HepG2 (cell line): ENCODE measurements around the gene TSEN54. TPM values are rescaled to one million over a fixed set of nuclear protein-coding genes. Genes with fewer than 3 reads are reported as not detected.

Experiments used
- CBX2 ChIP-seq, 2 experiments: fragments of 200-600 bp in 1 of 2; sonication (generic); formaldehyde crosslinking in 1 of 2; IDR thresholded peaks; 2 replicates each; pipeline versions ENCODE4 v1.7.0 to v1.8.1; 2018 to 2022; ENCODE audit warnings: low read depth in 2 of 2, low read length in 1 of 2, mild to moderate bottlenecking in 1 of 2, missing genetic modification reagents in 1 of 2
- HNRNPK ChIP-seq: fragments of 200-400 bp; formaldehyde crosslinking; IDR thresholded peaks from 2 replicates; pipeline ENCODE4 v1.6.1; 2018; ENCODE audit warnings: low read length, low read depth, moderate library complexity, mild to moderate bottlenecking; ENCODE audit not compliant: poor library complexity, severe bottlenecking
- JUNB ChIP-seq: sonication (generic); formaldehyde crosslinking; IDR thresholded peaks from 2 replicates; pipeline ENCODE4 v1.8.0; 2022; ENCODE audit warnings: missing genetic modification reagents, mild to moderate bottlenecking, borderline replicate concordance
- NAIF1 ChIP-seq: sonication (generic); formaldehyde crosslinking; IDR thresholded peaks from 2 replicates; pipeline ENCODE4 v1.5.0; 2020; ENCODE audit warnings: mild to moderate bottlenecking, missing genetic modification reagents, borderline replicate concordance
- ONECUT2 ChIP-seq: sonication (generic); formaldehyde crosslinking; IDR thresholded peaks from 2 replicates; pipeline ENCODE4 v1.4.0; 2020; ENCODE audit warnings: missing genetic modification reagents
- PHF21A ChIP-seq: sonication (generic); formaldehyde crosslinking; IDR thresholded peaks from 2 replicates; pipeline ENCODE4 v1.5.0; 2020; ENCODE audit warnings: mild to moderate bottlenecking, missing genetic modification reagents
- POLR2A ChIP-seq, 2 experiments: IDR thresholded peaks; 2 replicates each; pipeline ENCODE4 v1.6.1; 2011; ENCODE audit warnings: low read depth in 2 of 2, low read length in 2 of 2, mild to moderate bottlenecking in 1 of 2, moderate library complexity in 1 of 2; ENCODE audit not compliant: insufficient read depth in 1 of 2
- REXO4 ChIP-seq: sonication (generic); formaldehyde crosslinking; IDR thresholded peaks from 2 replicates; pipeline ENCODE4 v1.8.0; 2022; ENCODE audit warnings: missing genetic modification reagents, mild to moderate bottlenecking, borderline replicate concordance
- TBX3 ChIP-seq: fragments of 450-650 bp; IDR thresholded peaks from 2 replicates; pipeline ENCODE4 v1.6.1; 2017; ENCODE audit warnings: antibody characterized with exemption, mild to moderate bottlenecking, inconsistent platforms, borderline replicate concordance
- ZNF142 ChIP-seq: sonication (generic); formaldehyde crosslinking; IDR thresholded peaks from 2 replicates; pipeline ENCODE4 v1.4.0; 2020; ENCODE audit warnings: missing genetic modification reagents
- ZNF407 ChIP-seq: sonication (generic); formaldehyde crosslinking; IDR thresholded peaks from one replicate; pipeline ENCODE4 v1.5.1; 2020; ENCODE audit warnings: mild to moderate bottlenecking, missing genetic modification reagents; ENCODE audit errors: not compliant biosample characterization
- ZNF691 ChIP-seq: sonication (generic); formaldehyde crosslinking; IDR thresholded peaks from 2 replicates; pipeline ENCODE4 v1.4.0; 2020; ENCODE audit warnings: missing genetic modification reagents, low read depth, mild to moderate bottlenecking, borderline replicate concordance
- polyA plus RNA-seq, 8 experiments: library from polyadenylated mRNA; depleted of rRNA in 3 of 8; stranded (reverse) in 7 of 8; unstranded in 1 of 8; fragments of >200 nt; fragmentation: Illumina TruSeq in 4 of 8; extraction: Trizol in 4 of 8; gene quantifications; 2 replicates each; pipeline versions ENCODE4 v1.2.1 to v1.2.3, GENCODE V29; 2011 to 2016; ENCODE audit warnings: low read depth in 4 of 8, missing spikeins in 1 of 8, mixed read lengths in 1 of 8; ENCODE audit not compliant: insufficient read depth in 1 of 8
- total RNA-seq, 5 experiments: library from RNA; depleted of rRNA; stranded (reverse); fragments of >200 nt; fragmentation: Illumina TruSeq; extraction: Trizol; gene quantifications; 2 replicates each; pipeline ENCODE4 v1.2.3, GENCODE V29; 2016; ENCODE audit warnings: low read depth in 1 of 5

TSEN54 gene
- total and polyA plus RNA-seq, 2 of the 13 experiments (the other 11 are each of a cell fraction or from before 2014, with no cell fraction given): 62.9 to 63.3 TPM

GRCh38 chr17:75524970-75525805 is 8.9 kb downstream of the TSEN54 start, which contains the start of gene LLGL2 (continued):
- peak; percentile 57 for TF ChIP-seq ZNF407
- TF ChIP-seq NAIF1 (CRISPR knock-in tag): no peak; the same call in 1 of the 2 replicates
- peak; percentile 74; the same call in 1 of the 2 replicates for TF ChIP-seq PHF21A (CRISPR knock-in tag)
- TF ChIP-seq ONECUT2 (CRISPR knock-in tag): 0 out of 2 replicates have a peak, but pooled peaks have one; percentile 7
- 0 out of 2 replicates have a peak, but pooled peaks have one; percentile 10 for TF ChIP-seq TBX3
- TF ChIP-seq REXO4: no peak
- TF ChIP-seq POLR2A (IDR thresholded peaks at IDR 0.05; ENCODE audit: insufficient read depth in 1 of 2, low read depth in 2 of 2, low read length in 2 of 2): peak in 1 of 2 experiments; percentile 69; a peak in 2 of 4 replicates
- TF ChIP-seq ZNF691 (CRISPR knock-in tag): peak; percentile 85; the same call in 1 of the 2 replicates
- TF ChIP-seq ZNF142 (CRISPR knock-in tag): 0 out of 2 replicates have a peak, but pooled peaks have one; percentile 58
- no peak for TF ChIP-seq CBX2 (IDR thresholded peaks at IDR 0.05; ENCODE audit: low read depth, low read length)
- 0 out of 2 replicates have a peak, but pooled peaks have one; percentile 22 for TF ChIP-seq CBX2 (CRISPR knock-in tag; IDR thresholded peaks at IDR 0.05; ENCODE audit: low read depth)
- TF ChIP-seq HNRNPK: peak; percentile 76
- TF ChIP-seq JUNB (CRISPR knock-in tag): no peak
